Stimulated activated CD4-positive, alpha-beta T cell treated with anti-CD3 and anti-CD28 coated beads, Interleukin-15, amount 100 ng/mL, for 48 hours (primary cell): ENCODE measurements around the gene SELENOP.
"Not testable (repeated sequence)": the region's sequence is repeated elsewhere in the genome, so short reads cannot be mapped to it uniquely, and the experiment has no call there.

Experiments used
- DNase-seq, 2 donors: peaks; one replicate each; pipeline ENCODE4 v3.0.0-alpha.2; 2020; ENCODE audit warnings: low read depth in 2 of 2

SELENOP gene

GRCh38 chr5:42826757-42827515 lies 15.2 kb upstream of the SELENOP start:
- no peak for DNase-seq

- no peak for DNase-seq
Observed at GRCh38 chr5:42825422-42826148, 13.9 kb upstream of the SELENOP start.

GRCh38 chr5:42824347-42824976 lies 12.8 kb upstream of the SELENOP start:
- no peak for DNase-seq

GRCh38 chr5:42822548-42822947 lies 10.9 kb upstream of the SELENOP start:
- no peak for DNase-seq

GRCh38 chr5:42819745-42820144 lies 8.1 kb upstream of the SELENOP start:
- no peak for DNase-seq

- not testable (repeated sequence) for DNase-seq
Observed at GRCh38 chr5:42816546-42816945, 4.9 kb upstream of the SELENOP start.

GRCh38 chr5:42813533-42813932 lies 1.8 kb upstream of the SELENOP start:
- no peak for DNase-seq

- DNase-seq = no peak
Observed at GRCh38 chr5:42812620-42813019, 928 bp upstream of the SELENOP start.

GRCh38 chr5:42810834-42811590 lies 680 bp downstream of the SELENOP start:
- DNase-seq = no peak

GRCh38 chr5:42808888-42809611 lies 2.6 kb downstream of the SELENOP start:
- DNase-seq = no peak

- DNase-seq = no peak
Observed at GRCh38 chr5:42807722-42808447, 3.8 kb downstream of the SELENOP start.

GRCh38 chr5:42806701-42807262 lies 4.9 kb downstream of the SELENOP start:
- DNase-seq = no peak

- DNase-seq = no peak
Observed at GRCh38 chr5:42806004-42806700, 5.5 kb downstream of the SELENOP start.

GRCh38 chr5:42804717-42805339 lies 6.9 kb downstream of the SELENOP start:
- DNase-seq = no peak

- no peak for DNase-seq
Observed at GRCh38 chr5:42801516-42802166, 10.1 kb downstream of the SELENOP start.

- no peak for DNase-seq
Observed at GRCh38 chr5:42800748-42801330, 10.9 kb downstream of the SELENOP start.

- no peak for DNase-seq
Observed at GRCh38 chr5:42799668-42800114, 12.0 kb downstream of the SELENOP start.

- no peak for DNase-seq
Observed at GRCh38 chr5:42799241-42799608, 12.5 kb downstream of the SELENOP start.
